ENCODE data around the gene GEMIN7. TPM values are rescaled to one million over a fixed set of nuclear protein-coding genes. Genes with fewer than 3 reads are reported as not detected.

The GEMIN7 gene
- total RNA-seq, 1 donor from 2014 or later = 46.0 TPM

DNA sequence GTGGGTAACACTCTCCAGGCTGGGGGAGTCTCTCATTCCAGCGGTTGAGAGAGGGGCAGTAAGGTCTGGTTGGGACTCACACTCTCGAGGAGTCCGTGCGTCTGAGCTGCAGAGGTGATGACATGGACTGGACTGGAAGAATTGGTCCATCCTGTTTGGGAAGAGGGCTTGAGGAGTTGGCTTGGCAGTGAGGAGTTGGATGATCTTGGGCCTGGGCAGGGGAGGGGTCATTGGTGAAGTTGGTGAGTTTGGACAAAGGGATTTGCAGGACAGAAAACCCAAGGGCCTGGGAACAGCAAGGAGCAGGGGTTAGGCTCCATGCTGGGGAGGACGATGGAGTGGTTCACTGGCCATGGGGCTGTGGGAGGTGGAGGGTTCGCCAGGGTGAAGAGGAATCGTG is 17.6 kb downstream of the GEMIN7 start:
- peak overlapping the region; percentile 64 for H3K27ac Mint-ChIP-seq (ENCODE audit: unreplicated experiment)
- peak overlapping the region; percentile 36 for H3K4me3 Mint-ChIP-seq (ENCODE audit: unreplicated experiment)
- no peaks in the 10 kb centered on the region for H3K36me3 ChIP-seq (ENCODE audit: insufficient read depth, low read length)
- TF ChIP-seq EZH2 (IDR thresholded peaks at IDR 0.05; ENCODE audit: insufficient read depth, low read length) = no peak
- TF ChIP-seq, protein P1, sequence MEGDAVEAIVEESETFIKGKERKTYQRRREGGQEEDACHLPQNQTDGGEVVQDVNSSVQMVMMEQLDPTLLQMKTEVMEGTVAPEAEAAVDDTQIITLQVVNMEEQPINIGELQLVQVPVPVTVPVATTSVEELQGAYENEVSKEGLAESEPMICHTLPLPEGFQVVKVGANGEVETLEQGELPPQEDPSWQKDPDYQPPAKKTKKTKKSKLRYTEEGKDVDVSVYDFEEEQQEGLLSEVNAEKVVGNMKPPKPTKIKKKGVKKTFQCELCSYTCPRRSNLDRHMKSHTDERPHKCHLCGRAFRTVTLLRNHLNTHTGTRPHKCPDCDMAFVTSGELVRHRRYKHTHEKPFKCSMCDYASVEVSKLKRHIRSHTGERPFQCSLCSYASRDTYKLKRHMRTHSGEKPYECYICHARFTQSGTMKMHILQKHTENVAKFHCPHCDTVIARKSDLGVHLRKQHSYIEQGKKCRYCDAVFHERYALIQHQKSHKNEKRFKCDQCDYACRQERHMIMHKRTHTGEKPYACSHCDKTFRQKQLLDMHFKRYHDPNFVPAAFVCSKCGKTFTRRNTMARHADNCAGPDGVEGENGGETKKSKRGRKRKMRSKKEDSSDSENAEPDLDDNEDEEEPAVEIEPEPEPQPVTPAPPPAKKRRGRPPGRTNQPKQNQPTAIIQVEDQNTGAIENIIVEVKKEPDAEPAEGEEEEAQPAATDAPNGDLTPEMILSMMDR (IDR thresholded peaks at IDR 0.05; ENCODE audit: insufficient read depth, low read depth, low read length) = no peak
- DNase-seq (ENCODE audit: low read depth) (no peak), FAIRE-seq (no peak)
- H2AFZ ChIP-seq (ENCODE audit: low read depth, low read length) = no peak overlapping the region
- H4K20me1 ChIP-seq (ENCODE audit: insufficient read depth, low read length) = peaks cover 81% of the 10 kb centered on the region
- H3K9me3 Mint-ChIP-seq (ENCODE audit: unreplicated experiment) = no peaks in the 10 kb centered on the region
- peaks cover 67% of the 10 kb centered on the region for H3K4me1 Mint-ChIP-seq (ENCODE audit: low read depth, unreplicated experiment)
- H3K27ac ChIP-seq (ENCODE audit: low read depth, low read length) = no peak overlapping the region
- no peaks in the 10 kb centered on the region for H3K27me3 Mint-ChIP-seq (ENCODE audit: low read depth, unreplicated experiment)
- H3K36me3 Mint-ChIP-seq (ENCODE audit: low read depth, unreplicated experiment) = peaks cover 4% of the 10 kb centered on the region
- H3K79me2 ChIP-seq (ENCODE audit: insufficient read depth, low read length) = peaks cover 88% of the 10 kb centered on the region
- no peak overlapping the region for H3K4me2 ChIP-seq (ENCODE audit: low read length)
- no peak overlapping the region for H3K9ac ChIP-seq (ENCODE audit: low read length)
- no peaks in the 10 kb centered on the region for H3K27me3 ChIP-seq (ENCODE audit: insufficient read depth, low read length)
- peaks cover 49% of the 10 kb centered on the region for H3K4me1 ChIP-seq (ENCODE audit: insufficient read depth, low read length)
- no peak overlapping the region for H3K4me3 ChIP-seq (ENCODE audit: insufficient read depth, low read depth, low read length)
- no peaks in the 10 kb centered on the region for H3K9me3 ChIP-seq (ENCODE audit: insufficient read depth, low read depth, low read length)

DNA sequence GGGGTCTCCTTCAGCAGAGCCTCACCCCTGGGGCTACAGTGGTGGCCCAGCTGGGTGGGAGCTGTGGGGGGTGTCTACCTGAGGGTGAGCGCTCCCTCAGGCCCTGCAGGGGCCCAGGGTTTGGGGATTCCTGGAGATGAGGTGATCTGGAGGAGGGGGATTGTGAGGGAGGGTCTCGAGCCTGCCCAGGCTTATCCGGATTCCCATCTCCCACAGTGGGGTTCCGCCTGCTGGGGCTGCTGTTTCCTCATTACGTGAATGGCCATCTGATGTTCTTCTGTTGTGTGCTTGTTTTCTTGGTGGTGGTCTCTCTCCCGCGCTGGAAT is 18.4 kb downstream of the GEMIN7 start:
- H3K36me3 Mint-ChIP-seq (ENCODE audit: low read depth, unreplicated experiment) = peaks cover 7% of the 10 kb centered on the region
- Histone ChIP-seq H3K9me3 (ENCODE audit: insufficient read depth, low read depth, low read length) (no peaks in the 10 kb centered on the region), H3K36me3 (ENCODE audit: insufficient read depth, low read length) (no peaks in the 10 kb centered on the region), H4K20me1 (ENCODE audit: insufficient read depth, low read length) (peaks cover 88% of the 10 kb centered on the region), H3K27ac (ENCODE audit: low read depth, low read length) (peak overlapping the region; percentile 75), H3K4me3 (ENCODE audit: insufficient read depth, low read depth, low read length) (no peak overlapping the region), H3K4me2 (ENCODE audit: low read length) (peak overlapping the region; percentile 88), H3K79me2 (ENCODE audit: insufficient read depth, low read length) (peaks cover 96% of the 10 kb centered on the region), H3K9ac (ENCODE audit: low read length) (no peak overlapping the region), H3K4me1 (ENCODE audit: insufficient read depth, low read length) (peaks cover 50% of the 10 kb centered on the region), H3K27me3 (ENCODE audit: insufficient read depth, low read length) (no peaks in the 10 kb centered on the region), H2AFZ (ENCODE audit: low read depth, low read length) (no peak overlapping the region)
- no peak overlapping the region for H3K4me3 Mint-ChIP-seq (ENCODE audit: unreplicated experiment)
- DNase-seq (ENCODE audit: low read depth) (no peak), FAIRE-seq (no peak)
- peaks cover 70% of the 10 kb centered on the region for H3K4me1 Mint-ChIP-seq (ENCODE audit: low read depth, unreplicated experiment)
- peak overlapping the region; percentile 11 for H3K27ac Mint-ChIP-seq (ENCODE audit: unreplicated experiment)
- TF ChIP-seq EZH2 (IDR thresholded peaks at IDR 0.05; ENCODE audit: insufficient read depth, low read length) = no peak
- TF ChIP-seq, protein P1 (IDR thresholded peaks at IDR 0.05; ENCODE audit: insufficient read depth, low read depth, low read length) = no peak
- H3K27me3 Mint-ChIP-seq (ENCODE audit: low read depth, unreplicated experiment) = no peaks in the 10 kb centered on the region
- H3K9me3 Mint-ChIP-seq (ENCODE audit: unreplicated experiment) = no peaks in the 10 kb centered on the region

GRCh38 chr19:45097776-45098520 is 18.9 kb downstream of the GEMIN7 start:
- Histone ChIP-seq H3K9me3 (ENCODE audit: insufficient read depth, low read depth, low read length) (no peaks in the 10 kb centered on the region), H3K27ac (ENCODE audit: low read depth, low read length) (peak overlapping the region; percentile 75), H2AFZ (ENCODE audit: low read depth, low read length) (no peak overlapping the region), H4K20me1 (ENCODE audit: insufficient read depth, low read length) (peaks cover 93% of the 10 kb centered on the region), H3K9ac (ENCODE audit: low read length) (peak overlapping the region; percentile 58), H3K4me2 (ENCODE audit: low read length) (peak overlapping the region; percentile 88), H3K79me2 (ENCODE audit: insufficient read depth, low read length) (peaks cover 100% of the 10 kb centered on the region), H3K4me1 (ENCODE audit: insufficient read depth, low read length) (peaks cover 55% of the 10 kb centered on the region), H3K36me3 (ENCODE audit: insufficient read depth, low read length) (no peaks in the 10 kb centered on the region), H3K27me3 (ENCODE audit: insufficient read depth, low read length) (no peaks in the 10 kb centered on the region), H3K4me3 (ENCODE audit: insufficient read depth, low read depth, low read length) (no peak overlapping the region)
- Mint-ChIP-seq H3K9me3 (ENCODE audit: unreplicated experiment) (no peaks in the 10 kb centered on the region), H3K27ac (ENCODE audit: unreplicated experiment) (peak overlapping the region; percentile 62), H3K4me3 (ENCODE audit: unreplicated experiment) (peak overlapping the region; percentile 66), H3K36me3 (ENCODE audit: low read depth, unreplicated experiment) (peaks cover 7% of the 10 kb centered on the region), H3K27me3 (ENCODE audit: low read depth, unreplicated experiment) (no peaks in the 10 kb centered on the region), H3K4me1 (ENCODE audit: low read depth, unreplicated experiment) (peaks cover 70% of the 10 kb centered on the region)
- FAIRE-seq = peak; percentile 97
- no peak for TF ChIP-seq EZH2 (IDR thresholded peaks at IDR 0.05; ENCODE audit: insufficient read depth, low read length)
- TF ChIP-seq, protein P1 (IDR thresholded peaks at IDR 0.05; ENCODE audit: insufficient read depth, low read depth, low read length) = no peak
- peak; percentile 96 for DNase-seq (ENCODE audit: low read depth)

All from astrocyte (in vitro differentiated cells and primary cell).